GM21619 (cell line): ENCODE results near the gene HPCAL1.

Experiments
- ATAC-seq: cut with Tn5 transposase; IDR thresholded peaks from one replicate; pipeline ENCODE4 v1.9.1; 2021; ENCODE audit not compliant: unreplicated experiment

HPCAL1 gene

DNA sequence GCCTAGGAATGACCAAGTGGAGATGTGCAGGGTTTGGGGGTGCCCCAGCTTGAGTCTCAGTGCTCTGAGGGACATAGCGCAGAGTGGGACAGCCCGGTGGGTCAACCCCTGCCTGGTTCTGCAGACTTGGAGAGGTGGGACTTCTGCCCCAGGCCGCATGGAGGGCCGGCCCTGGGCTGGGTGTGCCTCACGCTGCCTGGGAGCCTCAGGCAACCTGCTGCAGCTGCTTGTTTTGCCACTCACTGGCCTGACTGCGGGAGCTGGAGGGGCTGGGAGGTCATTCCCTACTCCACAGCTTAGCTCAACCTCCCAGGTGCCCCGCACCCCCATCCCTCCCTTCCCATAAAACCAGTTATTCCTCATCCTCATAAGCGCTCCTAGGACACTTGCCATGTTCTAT is 112.3 kb downstream of the HPCAL1 start:
- ATAC-seq, result no peak

DNA sequence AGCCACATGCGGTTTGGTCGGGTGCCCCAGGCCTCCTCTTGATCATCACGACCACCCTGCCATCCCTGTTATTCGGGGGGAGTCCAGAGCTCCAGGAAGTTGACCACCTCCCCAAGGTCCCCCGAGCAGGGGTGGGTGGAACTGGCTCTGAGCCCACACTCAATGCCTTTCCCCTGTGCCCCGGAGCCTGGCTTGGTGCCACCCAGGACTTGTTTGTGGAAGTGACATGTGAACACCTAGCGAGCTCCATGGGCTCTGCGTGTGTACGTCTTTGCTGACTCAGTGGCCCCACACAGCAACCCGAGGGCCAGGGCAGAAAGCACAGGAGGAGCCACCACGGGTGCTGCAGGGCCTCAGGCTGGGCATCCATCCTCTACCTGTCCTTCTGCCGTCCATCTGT is 112.9 kb downstream of the HPCAL1 start:
- no peak for ATAC-seq

- ATAC-seq, result no peak
These were observed 115.0 kb downstream of the HPCAL1 start for GRCh38 chr2:10417551-10418335.

- ATAC-seq, result no peak
These were observed 117.0 kb downstream of the HPCAL1 start for GRCh38 chr2:10419553-10420257.

DNA sequence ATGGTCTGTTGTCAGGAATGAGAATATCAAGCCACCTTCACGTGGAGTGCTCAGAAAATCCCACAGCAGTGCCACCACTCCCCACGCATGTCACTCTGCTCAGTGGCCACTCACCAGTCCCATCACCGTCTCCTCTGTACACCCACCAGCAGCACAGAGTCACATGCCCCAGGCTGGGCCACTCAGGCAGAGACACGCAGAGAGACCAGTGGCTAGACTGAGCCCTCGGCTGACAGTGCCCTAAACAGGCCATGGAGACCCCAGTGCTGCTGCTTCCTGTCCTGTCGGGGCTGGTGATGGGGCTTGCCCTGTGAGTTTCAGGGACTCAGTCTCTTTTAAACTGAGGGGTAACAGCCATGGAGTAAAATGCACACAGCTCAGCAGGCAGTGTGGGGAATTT is 119.5 kb downstream of the HPCAL1 start:
- no peak for ATAC-seq

DNA sequence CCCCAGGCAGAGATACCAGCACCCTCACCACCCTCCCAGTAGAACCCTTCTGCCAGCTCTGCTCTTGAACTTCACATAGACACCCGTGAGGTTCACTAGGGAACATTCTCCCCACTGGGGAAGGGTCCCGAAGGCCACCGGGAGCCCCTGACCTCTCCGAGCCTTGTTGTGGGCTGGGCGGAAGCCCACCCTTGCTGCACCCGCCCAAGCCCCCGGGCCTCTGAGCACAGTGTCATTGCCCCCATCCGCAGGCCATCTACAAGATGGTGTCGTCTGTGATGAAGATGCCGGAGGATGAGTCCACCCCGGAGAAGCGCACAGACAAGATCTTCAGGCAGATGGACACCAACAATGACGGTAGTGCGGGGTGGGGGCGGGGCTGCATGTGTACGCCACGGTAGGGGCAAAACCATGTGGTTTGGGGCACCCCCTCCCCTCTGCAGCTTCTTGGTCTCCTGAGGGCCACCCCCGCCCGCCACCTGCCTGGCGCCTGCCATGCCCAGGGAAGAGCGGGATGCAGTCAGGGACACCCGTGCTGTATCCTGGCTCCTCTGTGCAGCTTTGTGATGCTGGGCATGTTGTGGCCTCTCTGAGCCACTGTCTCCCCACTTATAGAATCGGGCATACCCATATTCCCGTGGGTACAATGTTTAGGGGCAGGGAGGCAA is 120.2 kb downstream of the HPCAL1 start:
- ATAC-seq, result no peak

GRCh38 chr2:10423400-10423774 is 120.7 kb downstream of the HPCAL1 start:
- ATAC-seq, result no peak

- ATAC-seq, result no peak
These were observed 121.3 kb downstream of the HPCAL1 start for GRCh38 chr2:10424051-10424450.

DNA sequence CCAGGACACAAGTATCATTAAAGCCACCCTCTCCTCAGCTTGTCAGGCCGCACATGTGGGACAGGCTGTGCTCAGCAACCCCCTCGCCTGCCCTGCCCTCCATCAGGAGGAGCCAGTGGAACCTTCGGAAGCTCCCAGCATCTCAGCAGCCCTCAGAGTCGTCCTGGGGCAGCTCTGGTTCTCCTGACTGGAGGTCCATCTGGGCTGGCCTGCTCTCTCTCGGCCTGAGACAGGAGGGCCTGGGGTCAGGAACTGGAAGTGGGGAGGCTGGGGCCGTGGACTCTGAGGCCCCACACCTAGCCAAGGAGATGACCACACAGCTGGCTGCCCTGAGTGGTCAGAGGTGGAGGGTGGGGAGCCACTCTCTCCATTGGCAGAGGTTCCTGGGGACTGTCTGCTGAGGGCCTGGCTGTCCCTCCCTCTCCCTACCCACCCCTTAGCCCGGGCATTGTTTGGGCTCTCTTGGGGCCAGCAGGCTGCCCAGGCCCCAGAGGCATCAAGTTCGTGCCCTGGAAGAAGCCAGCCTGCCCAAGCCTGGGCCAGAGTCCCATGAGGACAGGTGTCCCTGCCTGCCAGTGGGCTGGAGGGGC is 122.3 kb downstream of the HPCAL1 start:
- ATAC-seq, result no peak

GRCh38 chr2:10425699-10426098 is 123.0 kb downstream of the HPCAL1 start:
- ATAC-seq, result no peak

- ATAC-seq, result no peak
These were observed 124.3 kb downstream of the HPCAL1 start for GRCh38 chr2:10426726-10427617.

- ATAC-seq, result no peak
These were observed 124.9 kb downstream of the HPCAL1 start for GRCh38 chr2:10427618-10427949.

GRCh38 chr2:10428355-10428754 is 125.7 kb downstream of the HPCAL1 start:
- ATAC-seq, result no peak

DNA sequence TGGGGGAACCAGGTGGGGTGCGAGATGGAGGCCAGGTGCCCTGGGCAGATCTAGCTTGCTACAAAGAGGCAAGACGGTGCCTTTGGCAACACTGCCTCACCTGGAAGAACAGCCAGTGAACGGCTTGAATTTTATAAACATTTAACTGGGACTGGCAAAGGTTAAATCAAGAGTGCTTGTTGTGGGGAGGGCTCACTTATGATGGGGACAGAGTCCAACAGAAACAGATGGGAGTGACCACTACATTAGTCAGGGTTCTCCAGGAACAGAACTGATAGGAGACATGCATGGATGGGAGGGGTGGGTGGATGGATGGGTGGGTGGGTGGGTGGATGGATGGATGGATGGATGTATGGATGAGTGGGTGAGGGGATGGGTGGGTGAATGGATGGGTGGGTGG is 126.2 kb downstream of the HPCAL1 start:
- no peak for ATAC-seq

GRCh38 chr2:10430886-10431622 is 128.3 kb downstream of the HPCAL1 start:
- ATAC-seq, result no peak

DNA sequence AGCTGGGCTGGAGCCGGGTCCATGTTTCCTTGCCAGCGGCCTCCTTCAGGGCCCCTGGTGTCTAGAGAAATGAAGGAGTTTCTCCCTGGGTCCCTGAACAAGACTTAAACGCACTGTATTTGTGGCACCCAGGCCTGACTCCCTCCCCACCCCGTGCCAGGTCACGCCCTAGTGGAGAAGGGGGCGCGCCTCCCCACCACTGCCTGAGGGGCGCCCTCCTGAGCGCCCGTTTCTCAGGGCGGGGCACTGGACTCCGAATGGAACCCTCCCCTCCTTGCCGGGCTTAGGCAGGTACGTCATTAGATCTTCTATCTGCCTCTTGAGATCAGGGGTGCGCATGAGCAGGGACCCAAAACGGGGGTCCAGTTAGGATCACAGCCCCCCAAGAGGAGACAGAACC is 129.1 kb downstream of the HPCAL1 start:
- ATAC-seq, result no peak

GRCh38 chr2:10432311-10433181 is 129.8 kb downstream of the HPCAL1 start:
- no peak for ATAC-seq

GRCh38 chr2:10433264-10433946 is 130.7 kb downstream of the HPCAL1 start:
- ATAC-seq, result no peak
